HepG2 (cell line): Measurements from ENCODE around the gene ZBTB25. TPM values are rescaled to one million over a fixed set of nuclear protein-coding genes. Genes with fewer than 3 reads are reported as not detected.

Source experiments
- FOXC1 ChIP-seq: sonication (generic); formaldehyde crosslinking; IDR thresholded peaks from 2 replicates; pipeline ENCODE4 v1.8.0; 2022; ENCODE audit warnings: mild to moderate bottlenecking, missing genetic modification reagents, borderline replicate concordance
- IRF9 ChIP-seq: sonication (generic); formaldehyde crosslinking; IDR thresholded peaks from 2 replicates; pipeline ENCODE4 v1.8.0; 2022; ENCODE audit warnings: missing genetic modification reagents, mild to moderate bottlenecking, borderline replicate concordance
- RAD21 ChIP-seq: fragments of 450-650 bp; formaldehyde crosslinking; IDR thresholded peaks from 2 replicates; pipeline ENCODE4 v1.5.0; 2020; ENCODE audit warnings: mild to moderate bottlenecking
- TCF12 ChIP-seq, 2 experiments: fragments of 450-650 bp in 1 of 2; sonication (generic) in 1 of 2; formaldehyde crosslinking in 1 of 2; IDR thresholded peaks; 2 replicates each; pipeline versions ENCODE4 v1.6.1 to v1.8.0; 2017 to 2022; ENCODE audit warnings: antibody characterized with exemption in 1 of 2, mild to moderate bottlenecking in 1 of 2, missing genetic modification reagents in 1 of 2, moderate library complexity in 1 of 2
- ZBTB26 ChIP-seq: IDR thresholded peaks from 2 replicates; pipeline ENCODE4 v1.6.1; 2016; ENCODE audit warnings: missing compliant biosample characterization, missing genetic modification reagents, borderline replicate concordance
- ZFP36L2 ChIP-seq: sonication (generic); formaldehyde crosslinking; IDR thresholded peaks from 2 replicates; pipeline ENCODE4 v1.4.0; 2020; ENCODE audit warnings: missing genetic modification reagents
- ZNF589 ChIP-seq: sonication (generic); formaldehyde crosslinking; conservative IDR thresholded peaks from 2 replicates; pipeline ENCODE4 v1.8.0; 2022; ENCODE audit warnings: mild to moderate bottlenecking, moderate library complexity, missing genetic modification reagents
- ZNF646 ChIP-seq: sonication (generic); formaldehyde crosslinking; IDR thresholded peaks from 2 replicates; pipeline ENCODE4 v1.9.0; 2021; ENCODE audit warnings: mild to moderate bottlenecking, missing genetic modification reagents
- polyA plus RNA-seq, 8 experiments: library from polyadenylated mRNA; depleted of rRNA in 3 of 8; stranded (reverse) in 7 of 8; unstranded in 1 of 8; fragments of >200 nt; fragmentation: Illumina TruSeq in 4 of 8; extraction: Trizol in 4 of 8; gene quantifications; 2 replicates each; pipeline versions ENCODE4 v1.2.1 to v1.2.3, GENCODE V29; 2011 to 2016; ENCODE audit warnings: low read depth in 4 of 8, missing spikeins in 1 of 8, mixed read lengths in 1 of 8; ENCODE audit not compliant: insufficient read depth in 1 of 8
- total RNA-seq, 5 experiments: library from RNA; depleted of rRNA; stranded (reverse); fragments of >200 nt; fragmentation: Illumina TruSeq; extraction: Trizol; gene quantifications; 2 replicates each; pipeline ENCODE4 v1.2.3, GENCODE V29; 2016; ENCODE audit warnings: low read depth in 1 of 5
- TF ChIP-seq, protein P1 (sequence below): sonication (generic); formaldehyde crosslinking; IDR thresholded peaks from 2 replicates; pipeline ENCODE4 v1.4.0; 2020; ENCODE audit warnings: missing genetic modification reagents, borderline replicate concordance
- TF ChIP-seq, protein P2 (sequence below): sonication (generic); formaldehyde crosslinking; IDR thresholded peaks from 2 replicates; pipeline ENCODE4 v1.4.0; 2020; ENCODE audit warnings: missing genetic modification reagents

ZBTB25 gene
- total and polyA plus RNA-seq, 2 of the 13 experiments (the other 11 are each of a cell fraction or from before 2014, with no cell fraction given): 3.5 to 7.6 TPM

DNA sequence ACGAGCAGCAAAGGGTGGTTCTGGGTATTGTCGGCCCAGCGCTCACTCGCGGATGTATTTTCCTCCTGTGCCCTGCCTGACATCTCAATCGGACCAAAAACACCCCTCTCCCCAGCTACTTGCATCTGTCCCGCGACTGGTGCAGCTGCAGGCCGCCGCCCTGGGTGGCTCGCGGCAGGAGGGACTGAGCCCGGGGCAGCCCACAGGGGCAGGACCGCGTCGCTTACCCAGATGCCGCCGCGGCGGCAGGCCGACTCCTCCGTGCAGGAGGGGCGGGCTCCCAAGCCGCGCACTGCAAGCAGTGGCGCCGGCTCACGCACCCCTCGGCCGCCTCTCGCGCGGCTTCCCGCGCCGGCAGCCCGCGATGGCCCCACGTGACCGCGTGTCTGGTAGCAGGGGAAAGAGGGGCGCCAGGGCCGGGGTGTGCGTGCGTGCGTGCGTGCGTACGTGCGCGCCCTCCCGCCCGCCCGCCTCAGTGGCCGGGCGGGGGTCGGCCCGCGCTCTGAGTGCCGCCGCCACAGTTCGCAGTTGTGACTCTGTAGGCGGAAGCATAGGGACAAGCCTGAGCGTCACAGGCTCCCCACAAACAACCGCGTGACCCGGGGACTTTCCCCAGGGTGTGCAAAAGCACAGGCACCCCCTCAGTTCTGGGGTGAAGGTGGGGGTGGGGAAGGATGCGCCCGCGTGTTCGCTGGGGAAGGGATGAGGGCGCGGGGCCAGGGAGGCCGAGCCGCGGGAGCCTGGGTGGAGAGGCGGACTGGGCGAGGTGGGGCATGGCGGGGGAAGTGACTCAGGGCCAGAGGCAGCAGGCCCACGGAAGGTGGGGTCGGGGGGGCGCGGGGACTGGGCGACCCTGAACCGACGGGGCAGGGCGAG, at the start of gene ZBTB25 (continued):
- TF ChIP-seq ZNF646 (CRISPR knock-in tag): no peak
- TF ChIP-seq FOXC1: no peak
- TF ChIP-seq ZBTB26 (CRISPR knock-in tag): peak; percentile 67; the same call in 1 of the 2 replicates
- TF ChIP-seq ZNF589 (CRISPR knock-in tag): peak; percentile 52; the same call in 1 of the 2 replicates
- TF ChIP-seq, protein P1, sequence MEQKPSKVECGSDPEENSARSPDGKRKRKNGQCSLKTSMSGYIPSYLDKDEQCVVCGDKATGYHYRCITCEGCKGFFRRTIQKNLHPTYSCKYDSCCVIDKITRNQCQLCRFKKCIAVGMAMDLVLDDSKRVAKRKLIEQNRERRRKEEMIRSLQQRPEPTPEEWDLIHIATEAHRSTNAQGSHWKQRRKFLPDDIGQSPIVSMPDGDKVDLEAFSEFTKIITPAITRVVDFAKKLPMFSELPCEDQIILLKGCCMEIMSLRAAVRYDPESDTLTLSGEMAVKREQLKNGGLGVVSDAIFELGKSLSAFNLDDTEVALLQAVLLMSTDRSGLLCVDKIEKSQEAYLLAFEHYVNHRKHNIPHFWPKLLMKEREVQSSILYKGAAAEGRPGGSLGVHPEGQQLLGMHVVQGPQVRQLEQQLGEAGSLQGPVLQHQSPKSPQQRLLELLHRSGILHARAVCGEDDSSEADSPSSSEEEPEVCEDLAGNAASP (CRISPR knock-in tag): no peak
- TF ChIP-seq TCF12 (IDR thresholded peaks at IDR 0.05): no peak
- 0 out of 2 replicates have a peak, but pooled peaks have one; percentile 10 for TF ChIP-seq TCF12 (CRISPR knock-in tag; IDR thresholded peaks at IDR 0.05)
- TF ChIP-seq RAD21: peak; percentile 14; the same call in 1 of the 2 replicates
- TF ChIP-seq, protein P2, sequence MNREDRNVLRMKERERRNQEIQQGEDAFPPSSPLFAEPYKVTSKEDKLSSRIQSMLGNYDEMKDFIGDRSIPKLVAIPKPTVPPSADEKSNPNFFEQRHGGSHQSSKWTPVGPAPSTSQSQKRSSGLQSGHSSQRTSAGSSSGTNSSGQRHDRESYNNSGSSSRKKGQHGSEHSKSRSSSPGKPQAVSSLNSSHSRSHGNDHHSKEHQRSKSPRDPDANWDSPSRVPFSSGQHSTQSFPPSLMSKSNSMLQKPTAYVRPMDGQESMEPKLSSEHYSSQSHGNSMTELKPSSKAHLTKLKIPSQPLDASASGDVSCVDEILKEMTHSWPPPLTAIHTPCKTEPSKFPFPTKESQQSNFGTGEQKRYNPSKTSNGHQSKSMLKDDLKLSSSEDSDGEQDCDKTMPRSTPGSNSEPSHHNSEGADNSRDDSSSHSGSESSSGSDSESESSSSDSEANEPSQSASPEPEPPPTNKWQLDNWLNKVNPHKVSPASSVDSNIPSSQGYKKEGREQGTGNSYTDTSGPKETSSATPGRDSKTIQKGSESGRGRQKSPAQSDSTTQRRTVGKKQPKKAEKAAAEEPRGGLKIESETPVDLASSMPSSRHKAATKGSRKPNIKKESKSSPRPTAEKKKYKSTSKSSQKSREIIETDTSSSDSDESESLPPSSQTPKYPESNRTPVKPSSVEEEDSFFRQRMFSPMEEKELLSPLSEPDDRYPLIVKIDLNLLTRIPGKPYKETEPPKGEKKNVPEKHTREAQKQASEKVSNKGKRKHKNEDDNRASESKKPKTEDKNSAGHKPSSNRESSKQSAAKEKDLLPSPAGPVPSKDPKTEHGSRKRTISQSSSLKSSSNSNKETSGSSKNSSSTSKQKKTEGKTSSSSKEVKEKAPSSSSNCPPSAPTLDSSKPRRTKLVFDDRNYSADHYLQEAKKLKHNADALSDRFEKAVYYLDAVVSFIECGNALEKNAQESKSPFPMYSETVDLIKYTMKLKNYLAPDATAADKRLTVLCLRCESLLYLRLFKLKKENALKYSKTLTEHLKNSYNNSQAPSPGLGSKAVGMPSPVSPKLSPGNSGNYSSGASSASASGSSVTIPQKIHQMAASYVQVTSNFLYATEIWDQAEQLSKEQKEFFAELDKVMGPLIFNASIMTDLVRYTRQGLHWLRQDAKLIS: no peak
- peak; percentile 93; the same call in 1 of the 2 replicates for TF ChIP-seq IRF9
- TF ChIP-seq ZFP36L2 (CRISPR knock-in tag): no peak
